NT2/D1 (cell line): ENCODE results near the gene CDH4.

ENCODE experiments used
- SUZ12 ChIP-seq: IDR thresholded peaks from 2 replicates; pipeline ENCODE4 v1.6.1; 2011; ENCODE audit not compliant: insufficient read length, insufficient read depth; ENCODE audit errors: extremely low read depth
- YY1 ChIP-seq: IDR thresholded peaks from 2 replicates; pipeline ENCODE4 v1.6.1; 2011; ENCODE audit not compliant: insufficient read length, insufficient read depth
- ZNF274 ChIP-seq: IDR thresholded peaks from 2 replicates; pipeline ENCODE4 v1.6.1; 2011; ENCODE audit warnings: mild to moderate bottlenecking, low read depth, low read length

DNA sequence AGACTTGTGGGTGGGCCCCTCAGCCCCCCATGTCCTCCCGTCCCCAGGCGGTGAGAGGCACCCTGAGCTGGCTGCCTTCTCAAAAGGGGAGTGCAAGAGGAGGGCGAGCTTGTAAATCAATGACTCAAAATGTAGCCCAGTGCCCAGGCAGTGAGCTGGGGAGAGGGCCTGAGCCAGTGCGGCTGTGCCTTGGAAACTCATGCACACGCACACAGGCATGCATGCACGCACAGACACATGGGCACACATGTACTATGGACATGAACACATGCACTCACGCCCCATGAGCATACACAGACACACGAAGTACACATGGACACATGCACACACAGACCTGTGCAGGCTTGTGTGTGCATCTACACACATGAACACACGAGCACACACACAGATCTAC lies 680.1 kb downstream of the CDH4 start:
- no peak for TF ChIP-seq ZNF274
- no peak for TF ChIP-seq YY1
- no peak for TF ChIP-seq SUZ12
